ENCODE measurements around the gene EIF5A.
A peak's percentile ranks its signal among the peaks of the same experiment; 100 is the strongest.

The EIF5A gene

GRCh38 chr17:7327501-7327900 is 20.1 kb downstream of the EIF5A start:
- no peak overlapping the region for H3K4me3 ChIP-seq (ENCODE audit: low read depth, low read length)
- no peak for DNase-seq (ENCODE audit: low read depth)
- no peak for TF ChIP-seq CTCF (IDR thresholded peaks at IDR 0.05; ENCODE audit: low read depth, low read length, missing control alignments)

GRCh38 chr17:7328009-7328408 is 20.6 kb downstream of the EIF5A start:
- H3K4me3 ChIP-seq (ENCODE audit: low read depth, low read length) = peak overlapping the region; percentile 65; the same call in 1 of the 2 replicates
- no peak for DNase-seq (ENCODE audit: low read depth)
- no peak for TF ChIP-seq CTCF (IDR thresholded peaks at IDR 0.05; ENCODE audit: low read depth, low read length, missing control alignments)

- DNase-seq (ENCODE audit: low read depth) = no peak
- H3K4me3 ChIP-seq (ENCODE audit: low read depth, low read length) = peak within 1 kb of the TSS; percentile 65
- TF ChIP-seq CTCF (IDR thresholded peaks at IDR 0.05; ENCODE audit: low read depth, low read length, missing control alignments) = no peak
Measured at GRCh38 chr17:7328840-7329373, 21.5 kb downstream of the EIF5A start, which contains the start of gene NEURL4. Gene NEURL4, minus strand, starts transcription at chr17:7329335. Its CDS starts 23 bp downstream, at chr17:7329312.

GRCh38 chr17:7329374-7329996 is 22.1 kb downstream of the EIF5A start:
- H3K4me3 ChIP-seq (ENCODE audit: low read depth, low read length) = peak overlapping the region; percentile 65
- no peak for TF ChIP-seq CTCF (IDR thresholded peaks at IDR 0.05; ENCODE audit: low read depth, low read length, missing control alignments)
- peak; percentile 99 for DNase-seq (ENCODE audit: low read depth)

- no peak for TF ChIP-seq CTCF (IDR thresholded peaks at IDR 0.05; ENCODE audit: low read depth, low read length, missing control alignments)
- DNase-seq (ENCODE audit: low read depth) = peak; percentile 61
- peak overlapping the region; percentile 65 for H3K4me3 ChIP-seq (ENCODE audit: low read depth, low read length)
Measured at GRCh38 chr17:7329997-7330637, 22.7 kb downstream of the EIF5A start.

GRCh38 chr17:7330638-7331015 is 23.2 kb downstream of the EIF5A start:
- no peak for DNase-seq (ENCODE audit: low read depth)
- no peak for TF ChIP-seq CTCF (IDR thresholded peaks at IDR 0.05; ENCODE audit: low read depth, low read length, missing control alignments)
- H3K4me3 ChIP-seq (ENCODE audit: low read depth, low read length) = peak overlapping the region; percentile 65
